Activated T-helper 1 cell treated with Interleukin-2 at 50 U/mL for 16 hours (primary cell): ENCODE data around the gene TMEM258.

Experiments
- DNase-seq: peaks from one replicate; pipeline ENCODE4 v3.0.0-alpha.2; 2020; ENCODE audit warnings: low read depth

Gene TMEM258

GRCh38 chr11:61820174-61820573, 27.8 kb upstream of the TMEM258 start:
- DNase-seq, result no peak

- DNase-seq, result no peak
Observed at GRCh38 chr11:61817471-61818202, 25.2 kb upstream of the TMEM258 start.

GRCh38 chr11:61816736-61817455, 24.5 kb upstream of the TMEM258 start, which contains the start of gene FADS1:
Gene FADS1 (minus strand): TSS chr11:61817003. CDS start chr11:61816929, 74 bp downstream.
- peak; percentile 58 for DNase-seq

- peak; percentile 39 for DNase-seq
Observed at GRCh38 chr11:61815790-61816735, 23.7 kb upstream of the TMEM258 start.

GRCh38 chr11:61814958-61815789, 22.8 kb upstream of the TMEM258 start:
- DNase-seq, result no peak

- DNase-seq, result no peak
Observed at GRCh38 chr11:61814247-61814957, 22.0 kb upstream of the TMEM258 start.

- no peak for DNase-seq
Observed at GRCh38 chr11:61812736-61813411, 20.5 kb upstream of the TMEM258 start.

GRCh38 chr11:61811831-61812230, 19.4 kb upstream of the TMEM258 start:
- no peak for DNase-seq

- no peak for DNase-seq
Observed at GRCh38 chr11:61810671-61811175, 18.3 kb upstream of the TMEM258 start.

GRCh38 chr11:61806785-61807184, 14.4 kb upstream of the TMEM258 start:
- DNase-seq, result no peak

- DNase-seq, result no peak
Observed at GRCh38 chr11:61805146-61805545, 12.7 kb upstream of the TMEM258 start.

GRCh38 chr11:61803889-61804647, 11.7 kb upstream of the TMEM258 start:
- no peak for DNase-seq

- no peak for DNase-seq
Observed at GRCh38 chr11:61802605-61803004, 10.2 kb upstream of the TMEM258 start.

GRCh38 chr11:61800331-61801281, 8.2 kb upstream of the TMEM258 start:
- no peak for DNase-seq

- DNase-seq, result no peak
Observed at GRCh38 chr11:61799665-61800284, 7.4 kb upstream of the TMEM258 start.

- DNase-seq, result peak; percentile 45
Observed at GRCh38 chr11:61797263-61797944, 5.0 kb upstream of the TMEM258 start.
